GM12878 (cell line): Measurements from ENCODE around the gene FEM1B. TPM values are rescaled to one million over a fixed set of nuclear protein-coding genes. Genes with fewer than 3 reads are reported as not detected.
"Not testable (repeated sequence)": the region's sequence is repeated elsewhere in the genome, so short reads cannot be mapped to it uniquely, and the experiment has no call there.

Experiments
- ATAC-seq: fragments of 200-7000 bp; cut with Tn5 transposase; 3 replicates; pipeline ENCODE4 v1.9.1; 2020; ENCODE audit warnings: mild to moderate bottlenecking, moderate library complexity
- BruUV-seq: library from RNA; stranded (reverse); fragments of 400-500 nt; replicated peaks from 2 replicates; lab custom pipeline; 2021; lab: Mats Ljungman, UMichigan
- CTCF ChIA-PET: fragments of 300-600 bp; sonication (Branson Sonifier 250); formaldehyde crosslinking; extraction: SDS; loops from one replicate; lab custom pipeline; 2021; ENCODE audit warnings: inconsistent platforms; lab: Yijun Ruan, JAX
- POLR2A ChIA-PET: fragments of 350-600 bp; formaldehyde crosslinking; extraction: SDS; loops from one replicate; lab custom pipeline; 2021; ENCODE audit warnings: inconsistent platforms; lab: Charles Lee
- RAD21 ChIA-PET: fragments of 300-600 bp; sonication (Branson Sonifier 250); formaldehyde crosslinking; loops from one replicate; lab custom pipeline; 2023; ENCODE audit warnings: antibody characterized with exemption; ENCODE audit not compliant: unreplicated experiment; lab: Charles Lee
- SMC1A ChIA-PET: fragments of 300-600 bp; sonication (Branson Sonifier 250); formaldehyde crosslinking; loops from one replicate; lab custom pipeline; 2023; ENCODE audit not compliant: unreplicated experiment, uncharacterized antibody; lab: Charles Lee
- DNase-seq: peaks from one replicate; pipeline ENCODE4 v3.0.0-alpha.2; 2011; ENCODE audit warnings: low read depth, low spot score
- FAIRE-seq: peaks from 3 replicates; lab custom pipeline; 2011; peaks lifted over from hg19 to GRCh38; lab: Jason Lieb, UNC
- H2AFZ ChIP-seq: 2 replicates; pipeline ENCODE4 v1.6.0; 2011; ENCODE audit warnings: low read depth, low read length, control low read depth; ENCODE audit not compliant: control insufficient read depth
- H3K27ac ChIP-seq: 2 replicates; pipeline ENCODE4 v1.5.1; 2011; ENCODE audit warnings: control low read depth; ENCODE audit not compliant: control insufficient read depth, insufficient read depth
- H3K27me3 ChIP-seq, 2 experiments: replicated peaks in 1 of 2; 2 replicates each; pipeline versions ENCODE4 v1.6.0 to v1.6.1; 2011; ENCODE audit warnings: low read length in 1 of 2; ENCODE audit not compliant: control insufficient read depth in 2 of 2, insufficient read depth in 2 of 2
- H3K36me3 ChIP-seq, 2 experiments: 2 replicates each; pipeline ENCODE4 v1.5.1; 2011; ENCODE audit warnings: low read length in 1 of 2; ENCODE audit not compliant: control insufficient read depth in 2 of 2, insufficient read depth in 2 of 2
- H3K4me1 ChIP-seq: 2 replicates; pipeline ENCODE4 v1.6.1; 2011; ENCODE audit warnings: mild to moderate bottlenecking, low read length, moderate library complexity, mixed read lengths; ENCODE audit not compliant: control insufficient read depth, insufficient read depth
- H3K4me2 ChIP-seq: 2 replicates; pipeline ENCODE4 v1.6.0; 2011; ENCODE audit warnings: control low read depth; ENCODE audit not compliant: control insufficient read depth, insufficient read depth
- H3K4me3 ChIP-seq: fragments of 200-600 bp; sonication (generic); 2 replicates; pipeline ENCODE4 v1.5.1; 2016
- H3K79me2 ChIP-seq: 2 replicates; pipeline ENCODE4 v1.6.0; 2011; ENCODE audit warnings: low read length; ENCODE audit not compliant: control insufficient read depth, insufficient read depth
- H3K9ac ChIP-seq: 2 replicates; pipeline ENCODE4 v1.8.0; 2011; ENCODE audit warnings: low read length, control low read depth, mixed read lengths; ENCODE audit not compliant: control insufficient read depth, insufficient read depth
- H3K9me3 ChIP-seq: replicated peaks from 3 replicates; pipeline ENCODE4 v1.5.1; 2011; ENCODE audit warnings: mild to moderate bottlenecking, low read length; ENCODE audit not compliant: control insufficient read depth, insufficient read depth
- H4K20me1 ChIP-seq: 2 replicates; pipeline ENCODE4 v1.6.0; 2011; ENCODE audit not compliant: control insufficient read depth, insufficient read depth
- CHD2 ChIP-seq: IDR thresholded peaks from 2 replicates; pipeline ENCODE4 v1.6.1; 2011; ENCODE audit warnings: low read depth, low read length, improper control_type of control experiment, borderline replicate concordance
- EED ChIP-seq: sonication (generic); IDR thresholded peaks from 2 replicates; pipeline ENCODE4 v1.6.1; 2016; ENCODE audit warnings: antibody characterized with exemption, low read depth
- HCFC1 ChIP-seq: fragments of 150-350 bp; IDR thresholded peaks from 2 replicates; pipeline ENCODE4 v1.6.1; 2014; ENCODE audit warnings: low read length
- HDAC6 ChIP-seq: fragments of 200-600 bp; sonication (generic); IDR thresholded peaks from one replicate; pipeline ENCODE4 v1.8.0; 2017; ENCODE audit warnings: antibody characterized with exemption; ENCODE audit not compliant: unreplicated experiment
- KAT2A ChIP-seq: conservative IDR thresholded peaks from 2 replicates; pipeline ENCODE4 v1.6.1; 2011; ENCODE audit warnings: low read depth, low read length; ENCODE audit not compliant: control insufficient read depth
- RBBP5 ChIP-seq: fragments of 200-600 bp; sonication (generic); conservative IDR thresholded peaks from 2 replicates; pipeline ENCODE4 v1.6.1; 2016
- ZNF217 ChIP-seq: fragments of 450-650 bp; IDR thresholded peaks from 2 replicates; pipeline ENCODE4 v1.6.1; 2017; ENCODE audit warnings: antibody characterized with exemption, mild to moderate bottlenecking
- ZSCAN29 ChIP-seq: fragments of 450-650 bp; IDR thresholded peaks from 2 replicates; pipeline ENCODE4 v1.6.1; 2017; ENCODE audit warnings: mild to moderate bottlenecking, moderate library complexity
- WGBS: methylation state at CpG from one replicate; pipeline ENCODE4 v1.1.6; 2016; ENCODE audit warnings: low lambda C conversion rate; ENCODE audit not compliant: insufficient replicate concordance, insufficient coverage; ENCODE audit errors: missing lambda C conversion rate; 5-methylcytosine and 5-hydroxymethylcytosine counted together
- in situ Hi-C: fragments of 300-500 bp; cut with MboI; formaldehyde crosslinking; loops from 9 replicates; pipeline ENCODE4 v1.14.3; 2018; ENCODE audit warnings: mixed read lengths
- intact Hi-C: fragments of 100-400 bp; cut with micrococcal nuclease; formaldehyde crosslinking; loops from one replicate; pipeline ENCODE4 v1.14.2; 2022; ENCODE audit not compliant: unreplicated experiment
- polyA plus RNA-seq, 11 experiments: library from polyadenylated mRNA; depleted of rRNA in 4 of 11; unstranded in 6 of 11; stranded (reverse) in 5 of 11; fragments of >200 nt; fragmentation: Nextera tagmentation in 4 of 11; fragmentation: Illumina TruSeq in 1 of 11; extraction: Ambion mirVana in 4 of 11; extraction: Trizol in 1 of 11; gene quantifications; 1 replicate in 1 of 11; 2 replicates in 10 of 11; pipeline versions ENCODE4 v1.2.1 to v1.2.3, GENCODE V29; 2011 to 2016; ENCODE audit warnings: inconsistent platforms in 2 of 11, missing spikeins in 2 of 11, low read depth in 1 of 11
- total RNA-seq, 4 experiments: library from RNA; depleted of rRNA in 3 of 4; stranded (reverse); fragments of >200 nt in 3 of 4; fragmentation: Illumina TruSeq in 1 of 4; extraction: Trizol in 1 of 4; gene quantifications; 2 replicates each; pipeline versions ENCODE4 v1.2.1 to v1.2.3, GENCODE V29; 2013 to 2021
- TF ChIP-seq, protein P1 (sequence below): fragments of 450-650 bp; IDR thresholded peaks from 2 replicates; pipeline ENCODE4 v1.6.1; 2017; ENCODE audit warnings: antibody characterized with exemption, mild to moderate bottlenecking, moderate library complexity
- TF ChIP-seq, protein P2 (sequence below): fragments of 450-650 bp; IDR thresholded peaks from 2 replicates; pipeline ENCODE4 v1.6.1; 2016; ENCODE audit warnings: mild to moderate bottlenecking
- TF ChIP-seq, protein P3 (sequence below): fragments of 450-650 bp; IDR thresholded peaks from 2 replicates; pipeline ENCODE4 v1.6.1; 2017; ENCODE audit warnings: mild to moderate bottlenecking, low read depth, inconsistent platforms; ENCODE audit not compliant: poor library complexity, severe bottlenecking

Gene FEM1B
- total and polyA plus RNA-seq, 10 of the 15 experiments (the other 5 are each of a cell fraction or from before 2014, with no cell fraction given) = 5.5 to 61.1 (median 18.2) TPM

DNA sequence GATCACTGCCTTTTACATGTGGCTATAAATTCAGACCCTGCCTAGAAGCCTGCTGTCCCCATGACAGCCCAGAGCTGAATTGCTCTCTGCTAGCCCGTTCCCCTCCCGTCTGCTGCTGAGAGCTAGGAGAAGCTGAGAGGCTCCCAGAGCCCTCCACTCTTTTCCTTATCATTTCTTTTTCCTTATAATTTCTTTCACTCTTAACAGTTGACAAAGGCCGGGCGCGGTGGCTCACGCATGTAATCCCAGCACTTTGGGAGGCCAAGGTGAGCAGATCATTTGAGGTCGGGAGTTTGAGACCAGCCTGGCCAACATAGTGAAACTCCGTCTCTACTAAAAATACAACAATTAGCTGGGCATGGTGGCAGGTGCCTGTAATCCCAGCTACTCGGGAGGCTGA lies 43.0 kb upstream of the FEM1B start:
- SMC1A ChIA-PET, H3K79me2 ChIP-seq, H3K36me3 ChIP-seq, DNase-seq, in situ Hi-C loops, intact Hi-C loops, H3K9ac ChIP-seq, ATAC-seq, H3K27ac ChIP-seq, POLR2A ChIA-PET, FAIRE-seq, H3K4me2 ChIP-seq, H4K20me1 ChIP-seq, H3K4me3 ChIP-seq, H3K9me3 ChIP-seq, H3K27me3 ChIP-seq, H3K4me1 ChIP-seq, H2AFZ ChIP-seq, BruUV-seq: not testable (repeated sequence)
- CTCF ChIA-PET = interaction anchor here (3.1 kb wide), 1 partner anchor 18 kb away, joined by 14 read pairs; no protein-coding TSS in a partner anchor
- WGBS = 91% methylated on average over 9 of the region's 9 CpGs
- RAD21 ChIA-PET = interaction anchor here (0.9 kb wide), 1 partner anchor 16 kb away, joined by 3 read pairs; no protein-coding TSS in a partner anchor

DNA sequence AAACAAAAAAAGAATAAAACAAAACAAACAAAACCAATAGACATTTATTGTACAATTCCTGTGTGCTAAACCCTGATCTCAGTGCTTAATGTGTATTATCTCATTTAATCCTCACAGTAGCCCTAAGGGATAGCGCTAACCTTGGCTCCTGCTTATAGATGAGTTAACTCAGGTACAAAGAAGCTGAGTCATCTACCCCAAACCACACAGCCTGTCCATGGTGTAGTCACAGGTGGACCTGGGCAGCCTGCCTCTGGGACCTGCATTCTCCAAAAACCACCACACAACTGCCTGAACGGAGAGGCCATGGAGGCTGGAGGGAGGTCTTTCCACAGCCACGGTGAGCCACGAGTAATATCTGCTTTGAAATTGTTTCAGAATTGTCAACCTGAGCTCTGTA lies 42.5 kb upstream of the FEM1B start:
- Histone ChIP-seq H3K36me3 (no peaks in the 10 kb centered on the region), H3K4me3 (no peak overlapping the region), H3K4me1 (peaks cover 7% of the 10 kb centered on the region), H3K9ac (no peak overlapping the region), H2AFZ (no peak overlapping the region), H4K20me1 (no peaks in the 10 kb centered on the region), H3K79me2 (no peaks in the 10 kb centered on the region), H3K4me2 (no peak overlapping the region), H3K27me3 (no peaks in the 10 kb centered on the region), H3K9me3 (no peaks in the 10 kb centered on the region), H3K27ac (no peak overlapping the region)
- CTCF ChIA-PET = interaction anchor here (3.1 kb wide), 1 partner anchor 18 kb away, joined by 14 read pairs; no protein-coding TSS in a partner anchor
- SMC1A ChIA-PET = no interaction called here
- intact Hi-C loops = no loop called here
- FAIRE-seq (no peak), ATAC-seq (no peak), DNase-seq (no peak)
- RAD21 ChIA-PET = interaction anchor here (0.9 kb wide), 1 partner anchor 16 kb away, joined by 3 read pairs; no protein-coding TSS in a partner anchor
- BruUV-seq = no TSS peak
- POLR2A ChIA-PET = no interaction called here
- in situ Hi-C loops = no loop called here
- 38% methylated on average over 4 of the region's 4 CpGs for WGBS
- no peak for TF ChIP-seq EED
- TF ChIP-seq, protein P1, sequence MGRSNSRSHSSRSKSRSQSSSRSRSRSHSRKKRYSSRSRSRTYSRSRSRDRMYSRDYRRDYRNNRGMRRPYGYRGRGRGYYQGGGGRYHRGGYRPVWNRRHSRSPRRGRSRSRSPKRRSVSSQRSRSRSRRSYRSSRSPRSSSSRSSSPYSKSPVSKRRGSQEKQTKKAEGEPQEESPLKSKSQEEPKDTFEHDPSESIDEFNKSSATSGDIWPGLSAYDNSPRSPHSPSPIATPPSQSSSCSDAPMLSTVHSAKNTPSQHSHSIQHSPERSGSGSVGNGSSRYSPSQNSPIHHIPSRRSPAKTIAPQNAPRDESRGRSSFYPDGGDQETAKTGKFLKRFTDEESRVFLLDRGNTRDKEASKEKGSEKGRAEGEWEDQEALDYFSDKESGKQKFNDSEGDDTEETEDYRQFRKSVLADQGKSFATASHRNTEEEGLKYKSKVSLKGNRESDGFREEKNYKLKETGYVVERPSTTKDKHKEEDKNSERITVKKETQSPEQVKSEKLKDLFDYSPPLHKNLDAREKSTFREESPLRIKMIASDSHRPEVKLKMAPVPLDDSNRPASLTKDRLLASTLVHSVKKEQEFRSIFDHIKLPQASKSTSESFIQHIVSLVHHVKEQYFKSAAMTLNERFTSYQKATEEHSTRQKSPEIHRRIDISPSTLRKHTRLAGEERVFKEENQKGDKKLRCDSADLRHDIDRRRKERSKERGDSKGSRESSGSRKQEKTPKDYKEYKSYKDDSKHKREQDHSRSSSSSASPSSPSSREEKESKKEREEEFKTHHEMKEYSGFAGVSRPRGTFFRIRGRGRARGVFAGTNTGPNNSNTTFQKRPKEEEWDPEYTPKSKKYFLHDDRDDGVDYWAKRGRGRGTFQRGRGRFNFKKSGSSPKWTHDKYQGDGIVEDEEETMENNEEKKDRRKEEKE = no peak
- TF ChIP-seq KAT2A = no peak
- TF ChIP-seq, protein P2, sequence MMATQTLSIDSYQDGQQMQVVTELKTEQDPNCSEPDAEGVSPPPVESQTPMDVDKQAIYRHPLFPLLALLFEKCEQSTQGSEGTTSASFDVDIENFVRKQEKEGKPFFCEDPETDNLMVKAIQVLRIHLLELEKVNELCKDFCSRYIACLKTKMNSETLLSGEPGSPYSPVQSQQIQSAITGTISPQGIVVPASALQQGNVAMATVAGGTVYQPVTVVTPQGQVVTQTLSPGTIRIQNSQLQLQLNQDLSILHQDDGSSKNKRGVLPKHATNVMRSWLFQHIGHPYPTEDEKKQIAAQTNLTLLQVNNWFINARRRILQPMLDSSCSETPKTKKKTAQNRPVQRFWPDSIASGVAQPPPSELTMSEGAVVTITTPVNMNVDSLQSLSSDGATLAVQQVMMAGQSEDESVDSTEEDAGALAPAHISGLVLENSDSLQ = no peak
- TF ChIP-seq HDAC6 = no peak
- TF ChIP-seq, protein P3, sequence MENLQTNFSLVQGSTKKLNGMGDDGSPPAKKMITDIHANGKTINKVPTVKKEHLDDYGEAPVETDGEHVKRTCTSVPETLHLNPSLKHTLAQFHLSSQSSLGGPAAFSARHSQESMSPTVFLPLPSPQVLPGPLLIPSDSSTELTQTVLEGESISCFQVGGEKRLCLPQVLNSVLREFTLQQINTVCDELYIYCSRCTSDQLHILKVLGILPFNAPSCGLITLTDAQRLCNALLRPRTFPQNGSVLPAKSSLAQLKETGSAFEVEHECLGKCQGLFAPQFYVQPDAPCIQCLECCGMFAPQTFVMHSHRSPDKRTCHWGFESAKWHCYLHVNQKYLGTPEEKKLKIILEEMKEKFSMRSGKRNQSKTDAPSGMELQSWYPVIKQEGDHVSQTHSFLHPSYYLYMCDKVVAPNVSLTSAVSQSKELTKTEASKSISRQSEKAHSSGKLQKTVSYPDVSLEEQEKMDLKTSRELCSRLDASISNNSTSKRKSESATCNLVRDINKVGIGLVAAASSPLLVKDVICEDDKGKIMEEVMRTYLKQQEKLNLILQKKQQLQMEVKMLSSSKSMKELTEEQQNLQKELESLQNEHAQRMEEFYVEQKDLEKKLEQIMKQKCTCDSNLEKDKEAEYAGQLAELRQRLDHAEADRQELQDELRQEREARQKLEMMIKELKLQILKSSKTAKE = no peak
- no peak for TF ChIP-seq RBBP5
- TF ChIP-seq CHD2 = no peak
- TF ChIP-seq ZSCAN29 = no peak
- TF ChIP-seq HCFC1 = no peak
- TF ChIP-seq ZNF217 = no peak
